ENCODE results near the gene USP47.

The USP47 gene

DNA sequence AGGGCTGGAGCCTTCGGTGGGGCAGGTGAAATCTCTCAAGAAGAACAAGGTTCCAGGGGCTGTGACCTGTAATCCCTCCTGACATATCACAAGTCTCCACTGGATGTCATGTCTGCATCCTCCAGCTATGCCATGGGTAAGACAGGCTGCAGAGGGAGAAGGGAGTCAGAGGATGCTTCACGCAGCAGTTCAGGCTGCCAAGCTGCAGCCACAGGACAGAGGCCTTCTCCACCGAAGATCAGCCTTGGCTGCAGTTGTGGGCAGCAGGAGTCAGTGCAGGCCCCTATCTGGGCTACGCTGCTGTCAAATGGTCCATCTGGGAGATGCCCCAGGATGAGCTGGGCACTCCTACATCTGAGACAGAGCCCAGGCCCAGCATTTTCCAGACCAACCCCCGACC is 141.7 kb downstream of the USP47 start:
- DNase-seq, result no peak

DNA sequence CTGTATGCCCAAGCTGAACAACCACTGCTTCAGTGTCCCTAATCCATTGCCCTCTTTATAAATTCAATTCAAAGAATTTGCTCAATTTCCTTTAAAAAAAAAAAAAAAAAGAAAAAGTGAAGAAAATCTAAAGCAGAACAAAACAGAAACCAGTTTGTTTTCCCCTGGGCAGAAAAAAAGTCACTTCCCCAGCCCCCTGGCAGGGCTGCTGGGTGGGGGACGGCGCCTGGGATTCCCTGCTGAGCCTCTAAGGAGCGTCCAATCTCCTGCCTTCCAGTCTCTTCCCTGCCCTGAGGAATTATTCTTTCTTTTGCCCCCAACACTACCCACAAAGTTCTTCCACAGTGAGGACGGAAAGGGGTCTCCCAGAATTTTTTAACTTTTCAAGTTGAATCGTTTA is 142.8 kb downstream of the USP47 start:
- no peak for DNase-seq

DNA sequence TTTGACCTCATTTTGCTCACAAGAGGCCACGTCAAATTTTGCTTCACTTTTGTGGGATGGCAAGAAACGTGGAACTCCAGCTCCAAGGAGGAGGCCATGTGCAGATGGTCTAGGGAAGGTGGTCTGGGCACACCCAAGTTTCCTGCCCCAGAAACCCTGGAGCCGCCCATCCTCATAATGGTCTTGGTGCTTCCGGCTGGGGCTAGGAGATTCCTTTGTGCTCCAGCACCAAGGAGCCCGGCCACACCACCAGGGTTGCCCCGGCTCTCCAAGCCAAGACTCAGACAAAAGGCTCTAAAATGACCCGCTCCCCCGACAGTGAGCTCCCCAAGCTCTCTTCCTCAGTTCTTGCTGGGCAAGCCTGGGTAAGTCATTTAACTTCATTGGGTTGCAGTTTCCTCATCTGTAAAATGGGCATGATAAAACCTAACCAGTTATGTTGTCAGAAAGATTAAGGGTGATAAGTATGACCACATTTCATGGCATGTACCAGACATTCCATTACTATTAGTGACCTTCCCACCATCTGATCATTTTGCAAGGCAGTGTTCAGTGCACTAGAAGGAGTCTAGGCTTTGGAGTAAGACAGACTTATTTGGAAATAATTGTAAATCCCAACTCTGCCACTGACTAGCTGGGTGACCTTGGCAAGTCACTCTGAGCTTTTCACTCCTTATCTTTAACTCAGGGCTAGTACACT is 143.4 kb downstream of the USP47 start:
- DNase-seq, result no peak

DNA sequence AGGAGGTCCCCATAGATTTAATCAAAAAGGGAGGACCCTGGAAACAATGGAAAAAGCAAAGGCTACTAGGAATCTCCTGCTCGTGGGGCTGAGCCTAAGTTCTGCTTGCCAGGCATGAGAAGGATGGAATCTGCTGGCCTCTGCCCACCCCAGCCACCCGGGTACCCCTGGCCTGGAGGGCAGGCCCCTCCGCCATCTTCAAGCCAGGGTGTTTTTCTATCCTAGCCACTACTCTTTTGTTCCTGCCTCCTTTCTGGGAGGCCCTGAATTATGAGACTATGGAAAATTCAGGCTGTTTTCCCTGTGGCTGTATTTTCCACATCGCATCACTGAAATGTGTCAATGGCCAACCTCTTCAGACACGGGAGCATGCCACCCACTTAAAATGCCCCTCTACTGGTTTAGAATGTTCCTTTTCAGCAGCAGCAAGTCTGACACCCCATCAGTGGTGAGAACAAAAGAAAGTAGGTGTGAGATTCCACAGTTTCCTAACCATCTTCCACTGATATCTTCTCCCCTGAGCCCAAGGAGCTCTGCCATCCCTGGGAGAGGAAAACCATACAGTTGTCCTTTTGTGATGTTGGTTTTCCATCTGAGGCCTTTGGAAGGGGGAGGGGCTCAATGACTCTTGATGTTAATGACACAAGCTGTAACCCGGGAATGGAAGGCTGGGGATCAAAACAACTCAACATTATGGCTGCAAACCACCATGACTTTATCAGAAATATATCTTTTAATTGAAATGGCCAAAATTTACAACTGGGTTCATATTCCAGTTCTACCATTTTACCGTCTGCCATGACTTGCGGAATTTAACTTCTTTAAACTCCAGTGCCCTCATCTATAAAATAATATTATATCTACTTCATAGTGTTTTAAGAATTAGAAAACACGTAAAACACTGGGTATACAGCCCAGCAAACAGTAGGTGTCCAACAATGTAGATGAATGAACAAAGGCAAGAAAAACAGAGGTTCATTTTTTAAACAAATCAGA is 144.5 kb downstream of the USP47 start:
- no peak for DNase-seq

DNA sequence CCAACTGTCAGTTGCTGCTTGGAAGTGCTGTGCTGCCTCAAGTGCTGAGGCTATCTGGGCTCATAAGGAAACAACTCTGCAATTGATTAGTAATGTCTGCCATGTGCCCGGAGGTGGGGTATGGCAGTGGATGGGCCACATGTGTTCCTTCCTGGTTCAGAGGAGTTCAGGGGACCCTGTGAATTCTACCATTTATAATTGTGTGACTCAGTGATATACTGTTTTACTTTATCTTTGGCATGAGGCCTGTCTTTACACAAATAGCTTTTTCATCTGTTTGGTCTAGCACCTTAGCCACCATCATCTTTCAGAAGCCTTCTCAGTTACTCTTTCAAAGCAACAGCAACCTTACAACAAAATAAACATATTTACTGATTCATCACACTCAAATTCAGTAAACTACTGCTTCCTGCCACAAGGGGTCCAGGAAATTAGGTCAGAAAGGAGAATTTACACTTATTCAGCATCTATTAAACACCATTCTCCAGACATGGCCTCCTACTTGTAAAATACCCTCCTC is 145.8 kb downstream of the USP47 start:
- DNase-seq, result no peak

DNA sequence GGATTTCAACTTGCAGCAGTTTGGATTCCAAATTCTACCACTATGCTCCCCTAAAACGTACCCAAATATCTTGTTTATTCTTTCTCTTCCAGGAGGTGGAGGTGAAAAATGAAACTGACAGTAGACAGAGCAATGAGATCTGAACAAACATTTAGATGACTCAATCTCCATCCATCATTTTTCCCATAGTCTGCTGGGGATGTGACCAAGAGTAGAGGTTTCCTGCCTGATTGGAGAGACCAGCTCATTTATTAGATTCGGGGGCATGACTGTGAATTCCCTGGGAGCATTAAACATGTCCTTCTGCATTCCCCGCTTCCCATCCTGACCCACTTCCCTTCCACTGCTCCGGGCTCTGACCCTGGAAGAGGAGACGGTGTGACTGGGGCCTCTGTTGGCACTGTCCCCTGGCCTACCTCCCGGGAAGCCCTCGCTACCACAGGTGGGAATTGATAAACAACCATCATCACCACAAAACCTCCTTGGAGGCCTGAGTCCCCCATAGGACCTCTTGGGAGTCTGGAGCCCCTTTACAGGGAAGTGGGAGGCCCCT is 146.4 kb downstream of the USP47 start:
- no peak for DNase-seq

DNA sequence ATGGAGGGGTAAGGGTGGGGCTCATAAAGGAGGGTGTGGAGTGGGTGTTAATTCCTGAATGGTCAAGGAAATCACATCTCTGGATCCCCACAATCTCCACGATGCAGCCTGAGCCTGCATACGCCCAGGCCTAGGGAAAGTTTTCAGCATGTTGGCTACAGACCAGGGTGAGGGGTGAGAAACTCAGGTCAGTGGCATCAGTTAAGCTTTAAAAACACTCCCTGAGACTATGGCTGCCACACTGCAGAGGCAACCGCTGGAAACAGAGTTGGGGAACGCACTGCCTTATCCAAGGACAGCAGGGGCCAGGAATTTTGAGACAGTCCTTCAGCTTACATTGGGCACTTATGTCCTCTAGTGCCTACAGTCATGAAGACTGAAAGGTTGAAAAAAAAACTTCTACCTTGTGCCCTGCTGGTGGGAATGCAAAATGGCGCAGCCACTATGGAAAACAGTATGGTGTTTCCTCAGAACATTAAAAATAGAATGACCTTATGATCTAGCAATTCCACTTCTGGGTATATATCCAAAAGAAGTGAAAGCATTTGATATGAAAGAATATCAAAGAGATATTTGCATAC is 147.0 kb downstream of the USP47 start:
- no peak for DNase-seq

DNA sequence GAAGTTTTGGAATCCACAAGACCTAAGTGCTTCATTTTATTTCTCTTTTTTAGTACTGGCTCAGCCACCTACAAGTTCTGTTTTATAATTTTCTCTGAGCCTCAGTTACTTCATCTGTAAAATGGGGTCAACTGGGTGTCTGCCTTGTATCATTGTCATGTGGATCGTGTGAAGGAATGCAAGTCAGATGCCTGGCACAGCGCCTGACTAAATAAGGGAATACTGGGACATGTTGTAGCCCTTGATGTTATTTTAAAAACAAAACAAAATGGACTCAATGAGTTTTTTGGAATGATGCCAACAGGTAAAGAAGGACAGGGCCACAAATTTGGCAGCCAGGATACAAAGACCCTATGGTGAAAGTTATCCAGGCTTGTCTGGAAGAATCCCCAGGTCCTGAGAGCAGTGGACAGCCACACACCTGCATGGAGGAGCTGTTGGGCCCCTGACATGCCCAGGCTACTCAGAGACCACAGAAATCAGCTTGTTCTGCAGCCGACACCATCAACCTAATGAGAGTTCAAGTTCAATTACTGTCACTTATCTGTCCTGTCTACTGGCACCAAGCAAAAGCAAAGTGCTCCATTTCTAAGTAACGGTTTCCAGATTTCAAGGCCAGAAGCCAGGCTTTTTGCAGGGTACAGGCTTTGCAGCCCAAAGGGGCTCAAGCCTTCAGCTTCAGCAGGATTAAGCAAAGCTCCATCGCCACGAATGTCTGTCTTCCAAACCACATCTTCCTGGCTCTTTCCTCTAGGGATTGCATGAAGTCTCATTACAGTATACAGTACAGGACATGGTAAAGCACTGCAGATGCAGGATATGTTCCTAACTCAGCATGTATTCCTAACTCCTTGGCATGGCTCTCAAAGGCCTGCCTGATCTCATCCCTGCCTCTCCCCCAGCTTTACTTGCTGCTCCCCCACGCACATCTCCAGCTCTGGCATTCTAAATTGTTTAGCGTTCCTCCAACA is 148.3 kb downstream of the USP47 start:
- no peak for DNase-seq

DNA sequence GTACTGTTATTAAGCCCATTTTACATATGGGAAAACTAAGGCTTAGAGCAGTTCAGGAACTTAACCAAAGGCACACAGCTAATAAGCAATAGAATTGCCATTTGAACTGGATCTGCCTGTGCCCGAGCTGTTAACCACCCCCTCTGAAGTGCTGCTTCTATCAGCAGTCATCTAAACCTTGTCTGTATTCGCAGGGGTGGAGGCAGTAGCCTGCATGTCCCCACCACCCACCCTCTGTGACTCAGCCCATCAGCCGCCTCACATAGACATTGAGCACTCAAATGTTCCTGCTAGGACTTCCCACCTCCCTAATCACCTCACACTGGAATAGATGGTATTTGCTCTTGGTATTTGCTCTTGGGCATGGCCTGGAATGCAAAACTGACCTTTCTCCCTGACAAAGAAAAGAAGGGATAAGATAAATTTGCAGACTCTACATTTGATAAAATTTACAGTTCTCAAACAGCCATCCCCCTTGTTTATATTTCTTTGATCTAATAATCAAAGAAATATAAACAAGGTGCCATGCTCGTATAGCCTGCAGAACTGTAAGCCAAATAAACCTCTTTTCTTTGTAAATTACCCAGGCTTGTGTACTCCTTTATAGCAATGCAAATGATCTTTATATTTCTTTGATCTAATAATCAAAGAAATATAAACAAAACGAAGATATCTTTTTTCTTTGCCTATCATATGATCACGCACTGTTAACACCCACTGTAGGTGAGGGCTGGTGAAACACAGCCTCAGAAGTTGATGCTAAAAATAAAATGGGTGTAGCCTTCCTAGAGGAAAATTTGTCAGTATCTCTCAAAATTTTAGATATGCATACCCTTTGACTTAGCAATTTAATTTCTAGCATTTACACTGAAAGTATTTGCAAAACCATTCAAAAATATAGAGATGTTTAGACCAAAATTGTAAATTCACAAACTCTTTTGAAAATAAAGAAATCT is 150.8 kb downstream of the USP47 start:
- DNase-seq, result no peak

DNA sequence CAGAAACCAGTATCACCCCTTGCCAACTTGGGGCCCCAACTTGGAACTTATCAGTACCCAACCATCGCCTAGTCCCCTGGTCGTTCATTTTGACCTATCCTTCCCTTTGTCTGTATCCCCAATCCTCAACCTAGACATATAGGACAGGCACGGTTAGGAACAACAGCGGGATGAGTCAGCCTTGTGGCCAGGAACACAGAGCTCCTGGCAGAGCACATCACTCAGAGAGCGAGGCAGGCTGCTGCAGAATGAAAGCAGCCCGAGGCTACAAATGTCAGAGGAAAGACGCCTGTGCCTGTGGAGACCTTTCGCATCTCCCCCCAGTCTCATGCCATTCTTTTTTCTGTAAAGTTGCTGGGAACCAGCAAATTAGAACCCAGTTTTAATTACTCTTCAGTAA is 152.1 kb downstream of the USP47 start:
- DNase-seq, result no peak

DNA sequence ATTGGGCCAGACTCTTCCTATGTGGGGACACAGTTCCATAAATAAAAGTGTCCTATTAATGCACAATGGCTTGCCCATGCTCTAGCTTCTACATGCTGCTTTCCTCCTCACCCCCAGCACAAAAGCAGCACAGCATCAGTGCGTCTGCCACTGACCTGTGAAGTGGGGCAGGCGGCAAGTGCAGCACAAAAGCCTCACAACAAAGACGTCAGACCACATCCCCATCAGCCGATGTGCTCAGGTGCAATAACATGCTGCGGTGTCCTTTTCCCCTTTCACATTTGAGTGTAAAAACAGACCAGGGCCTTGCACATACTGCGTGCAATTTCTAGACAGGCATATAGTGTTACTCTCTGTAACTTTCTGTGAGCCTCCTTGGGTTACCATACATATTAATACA is 153.8 kb downstream of the USP47 start:
- DNase-seq, result no peak

DNA sequence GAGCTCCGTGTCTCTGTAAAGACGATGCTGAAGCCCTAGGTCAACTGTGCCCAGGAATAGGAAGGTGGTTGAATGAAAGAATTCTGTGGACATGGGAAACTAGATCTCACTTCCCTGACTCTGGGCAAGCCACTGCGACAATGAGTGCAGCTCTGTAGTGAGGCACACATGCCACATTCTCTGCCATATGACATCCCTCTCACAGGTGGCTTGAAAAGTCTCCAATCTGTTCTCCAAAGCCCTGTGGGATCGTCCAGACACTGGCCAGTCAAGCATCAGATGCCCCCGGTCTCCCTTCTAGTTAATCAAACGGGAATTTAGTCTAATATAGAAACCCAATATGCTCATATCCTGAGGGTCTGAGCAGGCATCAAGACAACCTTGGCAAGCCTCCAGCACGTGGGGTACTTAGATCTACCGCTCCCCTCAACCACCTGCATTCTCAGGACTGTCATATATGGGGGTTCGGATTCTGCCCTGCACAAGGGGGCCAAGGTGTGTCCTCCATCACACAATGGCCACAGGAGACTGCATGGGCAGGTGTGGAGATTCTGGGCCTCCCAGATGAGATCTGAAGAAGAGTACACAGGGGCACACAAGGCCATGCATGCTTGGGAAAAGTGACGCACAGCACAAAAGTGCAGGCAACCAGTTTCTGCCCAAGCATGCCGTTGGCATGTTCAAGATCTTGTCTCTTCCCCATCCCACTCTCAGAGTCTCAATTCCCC is 154.7 kb downstream of the USP47 start:
- DNase-seq, result no peak

DNA sequence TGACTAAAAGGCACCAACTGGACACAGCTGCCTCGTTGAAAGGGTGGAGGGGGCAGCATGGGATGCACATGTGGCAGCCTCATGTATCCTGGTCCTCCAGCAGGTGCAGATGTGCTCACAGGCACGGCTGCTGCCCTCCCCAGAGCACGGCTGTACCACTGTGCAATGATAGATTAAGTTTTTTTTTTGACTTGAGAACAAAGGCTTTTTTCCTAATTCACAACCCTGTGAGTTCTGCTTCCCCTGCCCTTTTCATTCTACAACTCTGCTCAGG is 155.2 kb downstream of the USP47 start:
- no peak for DNase-seq

DNA sequence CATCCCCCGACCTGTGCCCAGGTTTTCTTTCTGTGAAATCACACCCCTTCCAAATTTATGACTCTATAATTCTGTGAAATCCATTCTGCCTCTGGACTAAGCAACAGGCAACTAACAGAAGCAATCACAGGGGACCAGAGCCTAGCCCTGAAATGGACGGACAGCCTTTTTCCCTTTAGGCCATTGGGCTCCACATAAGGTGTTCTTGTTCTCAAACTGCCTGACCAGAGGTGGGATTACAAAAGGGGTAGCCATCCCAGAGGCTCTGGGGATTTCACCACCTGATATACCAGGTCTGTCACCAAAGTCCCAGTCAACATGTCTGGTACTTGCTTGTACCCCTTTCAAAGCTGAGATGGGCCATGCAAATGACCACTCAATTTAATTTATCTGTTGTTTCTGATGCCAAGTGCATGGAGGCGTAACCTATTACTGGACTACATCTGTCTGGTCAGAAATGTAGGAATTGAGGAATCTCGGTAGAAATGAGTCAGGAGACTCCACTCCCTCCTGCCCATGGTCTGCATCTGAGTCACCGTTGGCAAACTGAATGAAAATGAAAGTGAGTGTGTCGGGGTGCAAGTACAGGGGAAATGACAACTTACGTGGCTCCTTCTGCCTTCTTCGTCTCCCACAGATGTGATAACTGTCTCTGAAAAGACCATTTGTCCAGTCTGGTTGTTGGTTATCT is 156.5 kb downstream of the USP47 start:
- no peak for DNase-seq

DNA sequence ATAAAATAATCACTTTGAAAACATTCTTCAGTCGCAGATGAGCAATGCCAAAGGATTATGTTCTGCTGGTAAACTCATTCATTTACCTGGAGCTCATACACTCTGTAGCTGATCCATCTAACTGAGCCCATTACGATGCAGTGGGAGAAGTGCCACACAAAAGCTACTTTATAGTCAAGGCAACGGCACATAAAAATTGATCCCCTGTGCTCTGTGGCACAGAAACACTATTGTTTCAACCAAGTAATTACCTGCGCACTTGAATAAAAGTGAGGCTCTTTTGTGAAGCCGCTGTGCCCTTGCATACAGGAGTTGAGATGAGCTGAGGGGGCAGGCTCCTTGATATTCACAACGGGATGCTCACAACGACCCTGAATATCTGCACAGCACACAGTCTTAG is 159.4 kb downstream of the USP47 start:
- peak; percentile 14 for DNase-seq

DNA sequence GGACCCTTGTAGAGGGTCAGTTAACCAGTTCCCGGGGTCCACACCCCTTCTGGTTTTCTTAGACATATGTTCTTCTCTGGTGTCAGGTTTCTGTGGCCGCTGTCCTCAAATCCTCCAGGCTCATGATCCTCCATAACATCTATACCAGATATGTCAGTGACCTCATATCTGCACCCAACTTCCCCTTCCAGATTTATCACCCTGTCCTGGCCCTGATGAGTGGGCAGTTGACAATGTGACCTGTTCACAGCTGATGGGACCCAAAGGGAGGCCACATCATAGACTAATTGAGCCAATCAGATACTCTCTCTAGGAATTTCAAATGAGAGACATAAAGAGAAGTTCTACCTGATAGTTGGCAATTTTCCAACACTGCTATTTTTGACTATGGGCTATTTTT is 161.6 kb downstream of the USP47 start:
- no peak for DNase-seq

DNA sequence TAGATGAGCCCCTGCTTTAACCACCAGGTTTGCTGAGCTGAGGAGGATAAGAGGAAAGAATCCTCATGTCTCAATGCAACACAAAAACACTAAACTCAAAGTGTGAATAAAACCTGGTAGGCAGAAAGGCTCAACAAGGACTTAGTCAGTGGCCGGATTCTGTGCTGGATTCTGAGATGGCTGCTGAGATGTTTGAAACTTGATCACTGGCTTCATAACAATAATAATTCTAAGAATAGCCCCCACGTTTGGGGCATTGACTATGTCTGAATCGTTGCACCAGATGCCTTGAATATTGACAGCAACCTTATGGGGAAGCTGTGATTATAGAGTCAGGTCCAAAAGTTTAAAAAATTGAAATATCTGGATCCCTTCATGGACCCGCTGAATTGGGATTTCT is 162.0 kb downstream of the USP47 start:
- DNase-seq, result no peak

DNA sequence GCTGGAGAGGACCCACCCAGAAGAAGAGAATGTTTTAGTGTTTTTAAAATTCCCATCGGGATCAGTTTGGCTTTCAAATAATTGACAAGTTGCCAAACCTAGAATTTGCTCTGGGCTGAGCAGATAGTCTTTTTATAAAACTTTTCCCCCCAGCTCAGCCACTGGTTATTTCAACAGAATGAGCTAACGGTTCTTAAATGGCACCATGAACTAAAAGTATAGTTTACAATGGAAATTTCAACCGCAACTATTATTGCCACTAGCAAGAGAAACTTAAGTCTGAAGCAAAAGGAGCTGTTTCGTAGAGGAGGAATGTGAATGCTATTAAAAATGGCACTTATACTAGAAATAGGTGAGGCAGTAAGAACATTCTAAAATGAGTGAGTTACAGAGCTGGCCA is 163.3 kb downstream of the USP47 start:
- DNase-seq, result no peak

DNA sequence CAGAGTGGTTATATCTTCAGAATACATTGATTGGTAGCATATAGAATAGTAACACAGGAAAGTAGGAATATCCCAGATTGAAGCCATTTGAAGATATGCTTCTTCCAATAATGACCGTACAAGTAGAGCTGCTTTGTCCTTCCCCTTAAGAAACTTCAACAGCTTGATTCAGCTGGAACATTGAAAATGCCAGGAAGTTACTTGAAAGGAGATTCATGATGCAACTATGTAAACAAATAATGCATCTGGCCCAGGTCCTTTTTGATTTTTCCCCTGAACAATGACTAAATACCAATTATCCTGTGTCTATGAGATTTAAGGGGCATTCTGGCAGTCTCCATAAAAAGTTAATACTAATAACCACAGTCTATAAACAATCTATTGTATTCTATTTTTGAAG is 163.7 kb downstream of the USP47 start:
- no peak for DNase-seq

Data from NCI-H345 (cell line).